Measurements from ENCODE around the gene TMED9.

DNA sequence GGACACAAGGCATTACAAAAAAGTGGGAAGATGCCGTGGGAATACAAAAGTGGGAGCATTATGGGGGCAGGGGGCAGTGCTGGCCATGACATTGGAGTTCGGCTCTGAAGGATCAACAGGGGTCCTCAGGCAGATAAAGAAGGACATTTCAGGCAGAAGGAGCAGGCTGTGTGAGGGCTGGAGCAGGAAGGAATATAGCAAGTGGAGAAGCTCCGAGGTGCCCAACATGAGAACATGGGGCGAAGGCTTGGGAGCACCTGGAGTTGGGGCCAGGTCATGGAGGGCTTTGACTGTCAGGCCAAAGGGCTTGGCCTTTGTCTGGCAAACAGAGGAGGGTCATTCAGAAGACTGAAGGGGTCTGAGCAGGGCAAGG, 10.4 kb downstream of the TMED9 start:
- TF ChIP-seq GLIS3 (CRISPR knock-in tag; IDR thresholded peaks at IDR 0.05) = no peak
- no peak for TF ChIP-seq ZNF70 (CRISPR knock-in tag; IDR thresholded peaks at IDR 0.05)
- no peak for TF ChIP-seq BACH2 (CRISPR knock-in tag; IDR thresholded peaks at IDR 0.05; ENCODE audit: borderline replicate concordance)
- TF ChIP-seq, protein P1, sequence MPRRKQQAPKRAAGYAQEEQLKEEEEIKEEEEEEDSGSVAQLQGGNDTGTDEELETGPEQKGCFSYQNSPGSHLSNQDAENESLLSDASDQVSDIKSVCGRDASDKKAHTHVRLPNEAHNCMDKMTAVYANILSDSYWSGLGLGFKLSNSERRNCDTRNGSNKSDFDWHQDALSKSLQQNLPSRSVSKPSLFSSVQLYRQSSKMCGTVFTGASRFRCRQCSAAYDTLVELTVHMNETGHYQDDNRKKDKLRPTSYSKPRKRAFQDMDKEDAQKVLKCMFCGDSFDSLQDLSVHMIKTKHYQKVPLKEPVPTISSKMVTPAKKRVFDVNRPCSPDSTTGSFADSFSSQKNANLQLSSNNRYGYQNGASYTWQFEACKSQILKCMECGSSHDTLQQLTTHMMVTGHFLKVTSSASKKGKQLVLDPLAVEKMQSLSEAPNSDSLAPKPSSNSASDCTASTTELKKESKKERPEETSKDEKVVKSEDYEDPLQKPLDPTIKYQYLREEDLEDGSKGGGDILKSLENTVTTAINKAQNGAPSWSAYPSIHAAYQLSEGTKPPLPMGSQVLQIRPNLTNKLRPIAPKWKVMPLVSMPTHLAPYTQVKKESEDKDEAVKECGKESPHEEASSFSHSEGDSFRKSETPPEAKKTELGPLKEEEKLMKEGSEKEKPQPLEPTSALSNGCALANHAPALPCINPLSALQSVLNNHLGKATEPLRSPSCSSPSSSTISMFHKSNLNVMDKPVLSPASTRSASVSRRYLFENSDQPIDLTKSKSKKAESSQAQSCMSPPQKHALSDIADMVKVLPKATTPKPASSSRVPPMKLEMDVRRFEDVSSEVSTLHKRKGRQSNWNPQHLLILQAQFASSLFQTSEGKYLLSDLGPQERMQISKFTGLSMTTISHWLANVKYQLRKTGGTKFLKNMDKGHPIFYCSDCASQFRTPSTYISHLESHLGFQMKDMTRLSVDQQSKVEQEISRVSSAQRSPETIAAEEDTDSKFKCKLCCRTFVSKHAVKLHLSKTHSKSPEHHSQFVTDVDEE (CRISPR knock-in tag; IDR thresholded peaks at IDR 0.05) = no peak
- TF ChIP-seq ARNTL (CRISPR knock-in tag; IDR thresholded peaks at IDR 0.05; ENCODE audit: borderline replicate concordance, low read depth) = no peak
- TF ChIP-seq, protein P2, sequence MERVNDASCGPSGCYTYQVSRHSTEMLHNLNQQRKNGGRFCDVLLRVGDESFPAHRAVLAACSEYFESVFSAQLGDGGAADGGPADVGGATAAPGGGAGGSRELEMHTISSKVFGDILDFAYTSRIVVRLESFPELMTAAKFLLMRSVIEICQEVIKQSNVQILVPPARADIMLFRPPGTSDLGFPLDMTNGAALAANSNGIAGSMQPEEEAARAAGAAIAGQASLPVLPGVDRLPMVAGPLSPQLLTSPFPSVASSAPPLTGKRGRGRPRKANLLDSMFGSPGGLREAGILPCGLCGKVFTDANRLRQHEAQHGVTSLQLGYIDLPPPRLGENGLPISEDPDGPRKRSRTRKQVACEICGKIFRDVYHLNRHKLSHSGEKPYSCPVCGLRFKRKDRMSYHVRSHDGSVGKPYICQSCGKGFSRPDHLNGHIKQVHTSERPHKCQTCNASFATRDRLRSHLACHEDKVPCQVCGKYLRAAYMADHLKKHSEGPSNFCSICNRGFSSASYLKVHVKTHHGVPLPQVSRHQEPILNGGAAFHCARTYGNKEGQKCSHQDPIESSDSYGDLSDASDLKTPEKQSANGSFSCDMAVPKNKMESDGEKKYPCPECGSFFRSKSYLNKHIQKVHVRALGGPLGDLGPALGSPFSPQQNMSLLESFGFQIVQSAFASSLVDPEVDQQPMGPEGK (CRISPR knock-in tag; IDR thresholded peaks at IDR 0.05; ENCODE audit: borderline replicate concordance) = no peak

Data from SK-N-SH treated with all-trans-retinoic acid at 6 μM for 48 hours (cell line).